ENCODE data around the gene DYSF.

DNA sequence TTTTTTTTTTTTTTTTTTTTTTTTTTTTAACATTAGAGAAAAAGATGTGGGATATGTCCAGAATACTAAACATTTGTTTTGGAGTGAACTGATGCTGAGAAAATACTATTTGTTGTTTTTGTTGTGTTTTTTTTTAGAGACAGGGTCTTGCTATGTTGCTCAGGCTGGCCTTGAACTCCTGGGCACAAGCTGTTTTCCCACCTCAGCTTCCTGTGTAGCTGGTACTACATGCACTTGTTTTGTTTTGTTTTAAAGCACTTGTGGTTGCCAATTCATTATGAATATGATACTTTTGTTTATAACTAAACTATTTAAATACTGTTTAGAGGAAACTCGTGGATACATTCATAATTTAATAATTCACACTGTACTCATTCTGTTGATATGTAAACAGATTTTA, 33.4 kb upstream of the DYSF start:
- TF ChIP-seq, protein P1, sequence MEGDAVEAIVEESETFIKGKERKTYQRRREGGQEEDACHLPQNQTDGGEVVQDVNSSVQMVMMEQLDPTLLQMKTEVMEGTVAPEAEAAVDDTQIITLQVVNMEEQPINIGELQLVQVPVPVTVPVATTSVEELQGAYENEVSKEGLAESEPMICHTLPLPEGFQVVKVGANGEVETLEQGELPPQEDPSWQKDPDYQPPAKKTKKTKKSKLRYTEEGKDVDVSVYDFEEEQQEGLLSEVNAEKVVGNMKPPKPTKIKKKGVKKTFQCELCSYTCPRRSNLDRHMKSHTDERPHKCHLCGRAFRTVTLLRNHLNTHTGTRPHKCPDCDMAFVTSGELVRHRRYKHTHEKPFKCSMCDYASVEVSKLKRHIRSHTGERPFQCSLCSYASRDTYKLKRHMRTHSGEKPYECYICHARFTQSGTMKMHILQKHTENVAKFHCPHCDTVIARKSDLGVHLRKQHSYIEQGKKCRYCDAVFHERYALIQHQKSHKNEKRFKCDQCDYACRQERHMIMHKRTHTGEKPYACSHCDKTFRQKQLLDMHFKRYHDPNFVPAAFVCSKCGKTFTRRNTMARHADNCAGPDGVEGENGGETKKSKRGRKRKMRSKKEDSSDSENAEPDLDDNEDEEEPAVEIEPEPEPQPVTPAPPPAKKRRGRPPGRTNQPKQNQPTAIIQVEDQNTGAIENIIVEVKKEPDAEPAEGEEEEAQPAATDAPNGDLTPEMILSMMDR (IDR thresholded peaks at IDR 0.05): no peak
- no peak for TF ChIP-seq POLR2A (IDR thresholded peaks at IDR 0.05)

All from esophagus squamous epithelium (tissue), 4 donors.